Smooth muscle cell (in vitro differentiated cells): ENCODE measurements around the gene RAF1. TPM values are rescaled to one million over a fixed set of nuclear protein-coding genes. Genes with fewer than 3 reads are reported as not detected.
A peak's percentile ranks its signal among the peaks of the same experiment; 100 is the strongest.
"Not testable (repeated sequence)": the region's sequence is repeated elsewhere in the genome, so short reads cannot be mapped to it uniquely, and the experiment has no call there.

Experiments
- DNase-seq: peaks from one replicate; lab custom pipeline; 2025; ENCODE audit not compliant: unreplicated experiment; lab: John Stamatoyannopoulos, UW
- H2AFZ ChIP-seq: fragments of 200-600 bp; sonication (generic); 2 replicates; pipeline ENCODE4 v1.6.0; 2016; ENCODE audit warnings: antibody characterized with exemption, low read depth, mild to moderate bottlenecking
- H3F3A ChIP-seq: fragments of 200-600 bp; sonication (generic); 2 replicates; pipeline ENCODE4 v1.6.0; 2017; ENCODE audit warnings: antibody characterized with exemption, low read depth
- H3K27ac ChIP-seq: fragments of 200-600 bp; sonication (generic); 2 replicates; pipeline ENCODE4 v1.5.1; 2016; ENCODE audit warnings: low read depth, mild to moderate bottlenecking
- H3K27me3 ChIP-seq: fragments of 200-600 bp; sonication (generic); 2 replicates; pipeline ENCODE4 v1.6.1; 2016; ENCODE audit warnings: low read depth, mild to moderate bottlenecking
- H3K36me3 ChIP-seq: fragments of 200-600 bp; sonication (generic); 2 replicates; pipeline ENCODE4 v1.5.1; 2016; ENCODE audit warnings: low read depth
- H3K4me1 ChIP-seq: fragments of 200-600 bp; sonication (generic); 2 replicates; pipeline ENCODE4 v1.5.1; 2016; ENCODE audit warnings: low read depth
- H3K4me2 ChIP-seq: fragments of 200-600 bp; sonication (generic); 2 replicates; pipeline ENCODE4 v1.6.0; 2016; ENCODE audit warnings: mild to moderate bottlenecking
- H3K4me3 ChIP-seq: fragments of 200-600 bp; sonication (generic); 2 replicates; pipeline ENCODE4 v1.5.1; 2016; ENCODE audit warnings: mild to moderate bottlenecking
- H3K79me2 ChIP-seq: fragments of 200-600 bp; sonication (generic); 2 replicates; pipeline ENCODE4 v1.6.0; 2016; ENCODE audit warnings: low read depth, mild to moderate bottlenecking
- H3K9ac ChIP-seq: fragments of 200-600 bp; sonication (generic); 2 replicates; pipeline ENCODE4 v1.6.0; 2016; ENCODE audit warnings: low read depth
- H3K9me3 ChIP-seq: fragments of 200-600 bp; sonication (generic); replicated peaks from 2 replicates; pipeline ENCODE4 v1.5.1; 2016; ENCODE audit warnings: low read depth
- H4K20me1 ChIP-seq: fragments of 200-600 bp; sonication (generic); 2 replicates; pipeline ENCODE4 v1.6.0; 2016; ENCODE audit warnings: low read depth
- CTCF ChIP-seq: fragments of 200-600 bp; sonication (generic); IDR thresholded peaks from 2 replicates; pipeline ENCODE4 v1.5.1; 2017; ENCODE audit warnings: borderline replicate concordance, mild to moderate bottlenecking, antibody characterized with exemption; ENCODE audit not compliant: insufficient read depth, poor library complexity, severe bottlenecking
- WGBS: methylation state at CpG from one replicate; pipeline ENCODE4 v1.1.7; 2016; ENCODE audit warnings: low lambda C conversion rate; 5-methylcytosine and 5-hydroxymethylcytosine counted together
- polyA plus RNA-seq: library from polyadenylated mRNA; unstranded; fragments of >200 nt; fragmentation: Nextera tagmentation; extraction: Ambion mirVana; gene quantifications from 2 replicates; pipeline ENCODE4 v1.2.1, GENCODE V29; 2016
- total RNA-seq: library from RNA; depleted of rRNA; stranded (reverse); fragments of >200 nt; gene quantifications from 2 replicates; pipeline ENCODE4 v1.2.3, GENCODE V29; 2014

The RAF1 gene
- total and polyA plus RNA-seq, 2 experiments from 2014 or later: 48.4 to 75.4 TPM

DNA sequence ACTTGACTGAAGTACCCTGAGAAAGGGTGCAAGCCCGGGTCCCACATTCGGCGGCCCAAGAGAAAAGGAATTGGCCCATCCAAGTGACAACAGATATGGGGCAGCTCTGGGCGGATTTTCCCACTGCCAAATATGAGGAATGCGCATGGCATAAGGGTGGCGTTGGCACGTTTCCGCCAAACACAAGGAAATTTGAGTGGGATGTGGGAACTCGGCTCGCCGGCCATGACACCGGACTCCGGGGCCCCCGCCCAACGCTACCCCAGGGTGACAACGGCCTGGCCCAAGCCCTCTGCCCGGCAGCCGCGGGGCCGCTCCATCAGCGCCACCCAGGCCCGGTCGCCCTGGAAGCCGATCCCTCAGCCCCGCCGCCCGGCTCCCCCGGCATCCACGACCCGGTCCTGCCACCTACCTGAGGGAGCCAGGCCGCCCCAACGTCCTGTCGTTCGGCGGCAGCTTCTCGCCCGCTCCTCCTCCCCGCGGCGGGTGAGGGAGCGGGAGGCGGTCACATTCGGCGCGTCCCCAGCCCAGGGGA lies 449 bp downstream of the RAF1 start:
- 1% methylated on average over 43 of the region's 45 CpGs for WGBS
- Histone ChIP-seq H3K9ac (peak overlapping the region; percentile 96), H3K4me3 (peak overlapping the region; percentile 76), H3K79me2 (peaks cover 48% of the 10 kb centered on the region), H3K27ac (peak overlapping the region; percentile 97), H3K36me3 (no peaks in the 10 kb centered on the region), H3K4me1 (peaks cover 38% of the 10 kb centered on the region), H4K20me1 (peaks cover 47% of the 10 kb centered on the region), H3K9me3 (no peaks in the 10 kb centered on the region), H3K4me2 (peak overlapping the region; percentile 96), H3F3A (peaks cover 11% of the 10 kb centered on the region), H3K27me3 (no peaks in the 10 kb centered on the region), H2AFZ (peak overlapping the region; percentile 81)
- peak; percentile 80 for DNase-seq
- no peak for TF ChIP-seq CTCF

GRCh38 chr3:12662593-12663400 lies 1.1 kb downstream of the RAF1 start:
- H3K4me1 ChIP-seq: peaks cover 38% of the 10 kb centered on the region
- no peaks in the 10 kb centered on the region for H3K36me3 ChIP-seq
- under 1% methylated on average over 26 of the region's 26 CpGs for WGBS
- H3K27ac ChIP-seq: peak overlapping the region; percentile 97
- H3K27me3 ChIP-seq: no peaks in the 10 kb centered on the region
- H3K4me2 ChIP-seq: peak overlapping the region; percentile 96
- TF ChIP-seq CTCF: no peak
- no peaks in the 10 kb centered on the region for H3K9me3 ChIP-seq
- peak overlapping the region; percentile 81 for H2AFZ ChIP-seq
- peaks cover 11% of the 10 kb centered on the region for H3F3A ChIP-seq
- H3K4me3 ChIP-seq: peak overlapping the region; percentile 76
- H3K79me2 ChIP-seq: peaks cover 55% of the 10 kb centered on the region
- no peak for DNase-seq
- H4K20me1 ChIP-seq: peaks cover 53% of the 10 kb centered on the region
- peak overlapping the region; percentile 96 for H3K9ac ChIP-seq

DNA sequence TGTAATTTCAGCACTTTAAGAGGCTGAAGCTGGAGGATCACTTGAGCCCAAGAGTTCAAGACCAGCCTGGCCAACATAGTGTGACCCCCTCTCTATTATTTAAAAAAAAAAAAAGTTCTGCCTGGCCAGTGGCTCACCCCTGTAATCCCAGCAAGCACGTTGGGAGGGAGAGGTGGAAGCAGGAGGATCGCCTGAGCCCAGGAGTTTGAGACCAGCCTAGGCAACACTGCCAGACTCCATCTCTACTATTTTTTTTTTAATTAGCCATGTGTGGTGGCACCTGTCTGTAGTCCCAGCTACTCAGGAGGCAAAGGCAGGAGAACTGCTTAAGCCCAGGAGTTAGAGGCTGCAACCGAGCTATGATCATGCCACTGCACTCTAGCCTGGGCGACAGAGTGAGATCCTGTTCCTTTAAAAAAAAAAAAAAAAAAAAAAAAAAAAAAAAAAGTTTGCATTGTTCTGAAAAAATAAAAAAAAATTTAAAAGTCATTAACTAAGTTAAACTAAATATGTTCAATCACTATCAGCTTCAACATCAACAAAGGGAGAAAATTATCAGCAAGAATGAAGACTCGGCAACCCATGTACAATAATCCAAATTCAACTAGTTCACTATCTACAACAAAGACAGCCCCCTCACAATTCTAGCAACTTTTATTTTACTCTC lies 1.9 kb downstream of the RAF1 start:
- Histone ChIP-seq H3K9ac (peak overlapping the region; percentile 96), H3K4me3 (peak overlapping the region; percentile 76), H3K27me3 (no peaks in the 10 kb centered on the region), H4K20me1 (peaks cover 61% of the 10 kb centered on the region), H3K36me3 (no peaks in the 10 kb centered on the region), H3K4me1 (peaks cover 38% of the 10 kb centered on the region), H3K27ac (peak overlapping the region; percentile 97), H2AFZ (no peak overlapping the region), H3K4me2 (peak overlapping the region; percentile 96), H3K79me2 (peaks cover 62% of the 10 kb centered on the region), H3F3A (peaks cover 11% of the 10 kb centered on the region), H3K9me3 (no peaks in the 10 kb centered on the region)
- DNase-seq: no peak
- TF ChIP-seq CTCF: no peak
- WGBS: 66% methylated on average over 5 of the region's 5 CpGs

DNA sequence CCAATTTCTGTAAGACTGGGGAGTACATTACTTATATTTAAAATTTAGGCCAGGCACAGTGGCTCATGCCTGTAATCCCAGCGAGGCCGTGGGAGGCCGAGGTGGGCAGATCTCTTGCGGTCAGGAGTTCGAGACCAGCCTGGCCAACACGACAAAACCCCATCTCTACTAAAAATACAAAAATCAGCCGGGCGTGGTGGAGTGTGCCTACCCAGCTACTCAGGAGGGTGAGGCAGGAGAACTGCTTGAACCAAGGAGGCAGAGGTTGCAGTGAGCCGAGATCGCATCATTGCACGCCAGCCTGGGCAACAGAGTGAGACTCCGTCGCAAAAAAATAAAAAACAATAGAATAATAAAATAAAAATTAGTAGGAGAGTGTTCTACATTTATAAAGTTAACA lies 2.5 kb downstream of the RAF1 start:
- peaks cover 38% of the 10 kb centered on the region for H3K4me1 ChIP-seq
- H3K36me3 ChIP-seq, H3K9ac ChIP-seq, H3K27ac ChIP-seq, H3K9me3 ChIP-seq, DNase-seq, H2AFZ ChIP-seq, H3K27me3 ChIP-seq: not testable (repeated sequence)
- H3F3A ChIP-seq: peaks cover 11% of the 10 kb centered on the region
- peaks cover 68% of the 10 kb centered on the region for H4K20me1 ChIP-seq
- peak overlapping the region; percentile 12 for H3K4me3 ChIP-seq
- peaks cover 69% of the 10 kb centered on the region for H3K79me2 ChIP-seq
- H3K4me2 ChIP-seq: peak overlapping the region; percentile 96
- 88% methylated on average over 13 of the region's 13 CpGs for WGBS
